Activated CD4-positive, alpha-beta T cell treated with anti-CD3 and anti-CD28 coated beads for 4 hours (primary cell): Measurements from ENCODE around the gene CNTN2.
A peak's percentile ranks its signal among the peaks of the same experiment; 100 is the strongest.

ENCODE experiments used
- DNase-seq, 2 donors: peaks; one replicate each; pipeline ENCODE4 v3.0.0-alpha.2; 2020

CNTN2 gene

DNA sequence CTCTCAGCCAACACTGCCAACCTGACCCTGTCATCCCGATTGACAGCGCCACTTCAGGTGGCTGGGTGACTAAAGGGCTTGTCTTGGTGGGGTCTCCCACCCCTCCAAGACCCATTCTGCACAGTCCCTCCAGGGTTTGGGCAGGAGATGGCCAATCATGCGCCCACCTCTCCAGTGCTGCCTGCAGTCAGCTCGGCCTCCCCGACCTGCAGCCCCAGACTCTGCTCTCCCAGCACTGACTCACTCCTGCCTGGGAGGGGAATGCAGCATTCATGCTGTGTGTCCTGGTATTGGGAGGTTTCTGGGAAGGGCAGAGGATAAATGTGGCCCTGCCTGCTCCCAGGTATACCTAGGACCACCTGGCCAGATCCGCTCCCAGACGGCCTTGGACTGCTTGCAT lies 31.5 kb downstream of the CNTN2 start:
- no peak for DNase-seq

DNA sequence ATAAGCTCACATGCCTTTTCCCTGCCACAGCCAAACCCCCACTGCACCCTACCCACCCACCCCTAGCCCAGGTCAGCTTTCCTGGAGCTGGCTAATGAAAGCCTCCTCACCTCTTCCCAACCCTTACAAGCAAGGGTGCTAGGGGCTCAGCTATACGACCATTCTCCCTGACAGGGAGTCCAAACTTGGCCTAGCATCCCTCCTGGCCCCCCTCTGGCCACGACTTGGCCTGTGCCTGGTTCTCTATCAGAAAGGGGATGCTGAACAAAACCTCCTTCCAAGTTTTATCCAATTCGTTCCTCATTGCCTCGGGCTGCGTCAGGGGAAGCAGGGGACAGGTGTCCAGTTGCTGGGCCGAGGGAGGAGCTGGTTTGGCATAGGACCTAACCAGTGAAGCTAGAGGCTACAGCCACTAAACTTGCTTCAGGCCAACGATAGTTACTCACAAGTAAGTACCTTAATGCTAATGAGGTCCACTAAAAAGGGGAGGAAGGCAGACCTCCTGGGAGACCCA lies 32.7 kb downstream of the CNTN2 start:
- DNase-seq, result no peak

DNA sequence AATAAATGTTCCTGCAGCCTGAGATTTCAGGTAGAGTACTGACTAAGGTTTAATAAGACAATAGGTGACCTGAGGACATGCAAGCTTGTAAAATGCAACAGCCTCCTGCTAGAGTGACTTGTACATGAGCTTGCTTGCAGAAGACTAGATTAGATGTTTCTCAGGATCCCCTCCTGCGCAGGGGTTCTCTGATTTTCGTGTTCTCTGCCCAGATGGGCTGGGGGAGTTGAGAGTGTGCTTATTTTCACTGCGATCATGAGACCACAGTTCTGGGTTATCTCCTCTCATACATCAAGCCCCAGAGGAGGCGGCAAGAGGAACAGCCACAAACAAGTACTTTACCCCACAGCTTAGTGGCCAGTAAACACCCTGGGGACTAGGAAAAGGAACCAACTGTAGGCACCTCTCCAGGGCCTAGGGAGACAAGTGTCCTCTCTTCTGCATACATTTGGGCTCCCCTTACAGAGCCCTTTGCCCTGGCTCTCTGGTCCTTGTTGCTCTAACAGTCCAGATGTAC lies 33.3 kb downstream of the CNTN2 start:
- no peak for DNase-seq

DNA sequence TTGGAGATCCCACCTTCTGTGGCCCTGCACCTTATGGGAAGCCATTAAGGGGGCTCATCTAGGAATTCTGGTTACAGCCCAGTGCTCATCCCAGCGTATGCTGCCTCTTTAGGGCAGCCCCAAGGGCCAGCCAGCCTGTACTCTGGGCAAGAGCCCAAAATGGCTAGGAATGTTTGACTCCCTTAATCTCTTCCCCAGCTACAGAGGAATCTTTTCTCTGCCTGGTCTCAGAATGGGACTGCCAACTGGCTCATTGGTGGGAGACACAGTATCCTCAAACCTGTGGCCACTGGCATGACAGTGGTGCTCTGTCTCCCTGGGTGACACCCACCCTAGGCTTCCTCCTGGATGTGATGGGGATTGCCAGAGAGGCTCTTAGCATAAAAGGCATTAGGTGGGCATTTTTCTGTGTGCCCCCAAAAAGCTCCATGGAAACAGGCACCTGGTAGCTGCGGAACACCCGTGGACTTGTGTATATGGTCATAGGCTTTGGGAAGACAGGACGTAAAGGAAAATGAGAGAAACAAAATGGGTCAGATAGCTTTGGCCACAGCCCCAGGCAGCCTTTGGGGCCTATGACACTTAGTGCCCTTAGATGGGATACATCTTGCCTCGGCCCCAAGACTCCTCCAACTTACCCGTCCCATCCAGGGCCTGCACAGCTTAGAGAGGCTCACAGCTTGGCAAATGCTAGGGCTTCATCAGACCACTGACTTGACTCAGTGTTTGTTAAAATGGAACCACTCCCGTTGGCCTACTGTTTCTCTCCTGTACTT lies 34.3 kb downstream of the CNTN2 start:
- no peak for DNase-seq

DNA sequence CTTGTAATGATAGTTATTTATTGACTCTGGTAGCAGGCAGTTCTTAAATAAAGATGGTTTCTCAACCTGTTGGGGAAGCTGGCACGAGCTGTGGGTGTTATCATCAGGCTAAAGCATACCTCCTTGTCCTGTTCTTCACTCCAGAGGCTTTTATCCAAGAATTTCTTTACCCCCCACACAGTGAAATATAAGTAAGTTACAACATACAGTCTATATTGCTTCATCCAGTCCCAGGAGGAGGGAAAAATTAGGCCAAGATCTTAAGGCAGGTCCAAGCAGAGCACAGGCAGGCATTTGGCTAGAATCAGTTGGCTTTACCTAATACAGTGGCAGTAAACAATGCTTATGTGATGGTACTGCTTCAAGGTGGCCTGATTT lies 34.9 kb downstream of the CNTN2 start:
- DNase-seq, result no peak

DNA sequence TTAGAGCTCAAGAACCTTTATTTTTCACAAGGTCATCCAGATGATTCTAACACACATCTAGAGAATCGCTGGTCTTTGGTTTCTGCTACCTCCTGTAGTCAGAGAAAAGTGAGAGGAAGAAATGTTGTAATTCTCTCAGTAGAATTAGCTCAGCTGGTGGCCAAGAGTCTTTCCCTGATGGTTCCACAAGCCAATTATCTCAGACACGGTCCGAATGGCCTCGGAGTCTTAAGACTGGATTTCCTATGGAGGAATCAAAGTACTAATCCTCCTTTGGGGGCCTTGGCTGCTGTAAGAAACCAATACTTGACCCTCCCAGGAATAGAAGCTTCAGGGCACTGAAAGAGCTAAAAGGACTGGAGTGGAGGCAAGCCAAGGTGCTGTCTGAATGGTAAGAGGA lies 39.4 kb downstream of the CNTN2 start:
- DNase-seq, result no peak

DNA sequence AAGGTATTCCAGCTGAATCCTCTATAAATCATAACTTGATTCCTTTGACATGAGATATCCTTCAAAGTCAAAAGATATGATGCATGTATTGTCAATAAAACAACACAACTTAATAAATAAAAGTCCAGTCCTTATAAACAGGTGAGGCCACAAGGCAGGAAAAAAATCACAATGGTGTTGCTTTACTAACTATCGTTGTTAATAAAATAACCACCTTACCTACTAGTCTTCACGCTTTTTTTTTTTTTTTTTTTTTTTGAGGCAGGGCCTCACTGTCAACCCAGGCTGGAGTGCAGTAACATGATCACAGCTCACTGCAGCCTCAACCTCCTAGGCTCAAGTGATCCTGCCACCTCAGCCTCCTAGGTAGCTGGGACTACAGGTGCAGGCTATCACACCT lies 41.3 kb downstream of the CNTN2 start, which contains the start of gene TMEM81:
TMEM81 (minus strand) TSS at position 101 of the 400 bp plus-strand sequence. CDS start 140 bp downstream, outside the sequence.
- no peak for DNase-seq

DNA sequence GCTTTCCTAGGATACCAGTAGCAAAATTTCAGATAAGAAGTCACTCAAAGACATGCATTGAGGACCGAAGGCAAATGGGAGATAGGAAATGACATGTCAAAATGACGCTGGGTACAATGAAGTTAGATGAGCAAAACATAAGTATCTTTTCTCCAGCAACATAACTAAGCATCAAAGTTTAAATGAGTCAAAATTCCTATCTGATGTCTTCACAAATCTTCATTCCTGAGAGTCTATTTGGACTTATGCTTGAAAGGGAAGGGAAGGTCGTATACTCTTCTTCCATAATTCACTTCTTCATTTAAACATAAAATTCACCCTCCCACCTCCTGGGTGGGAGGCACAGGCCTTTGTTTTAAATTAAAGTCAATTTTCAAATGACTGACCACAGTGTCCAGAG lies 45.3 kb downstream of the CNTN2 start:
- no peak for DNase-seq

DNA sequence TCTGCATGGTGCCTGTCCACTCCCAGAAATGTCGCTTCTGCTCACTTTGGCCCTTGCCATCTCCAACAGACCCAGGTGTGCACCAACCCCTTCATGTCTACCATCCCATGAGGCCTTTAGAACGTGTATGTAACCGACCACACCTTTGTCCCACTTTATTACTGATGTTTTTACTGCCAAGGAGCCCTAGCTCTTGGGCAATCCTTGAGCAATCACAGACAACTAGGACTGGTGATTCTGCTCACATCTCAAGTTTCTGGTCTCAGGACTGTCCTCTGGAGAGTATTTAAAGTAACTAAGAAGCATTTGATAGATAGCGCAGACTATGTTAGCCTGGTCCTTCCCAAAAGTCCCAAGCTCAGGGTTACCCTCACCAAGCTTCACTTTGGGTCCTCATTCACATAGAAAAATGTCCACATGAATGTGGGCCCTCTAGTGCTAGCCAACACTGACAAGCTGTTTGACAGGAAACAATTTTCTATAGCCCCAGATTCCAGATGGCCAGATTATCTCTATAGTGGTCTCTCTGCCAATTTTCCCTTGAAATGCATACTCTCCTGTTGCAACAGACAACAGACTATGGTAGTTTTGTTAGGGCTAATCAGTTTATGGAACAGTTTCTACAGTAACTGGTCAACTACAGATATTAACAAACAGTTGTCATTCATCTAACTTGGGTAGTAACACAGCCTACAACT lies 48.2 kb downstream of the CNTN2 start:
- DNase-seq, result no peak

DNA sequence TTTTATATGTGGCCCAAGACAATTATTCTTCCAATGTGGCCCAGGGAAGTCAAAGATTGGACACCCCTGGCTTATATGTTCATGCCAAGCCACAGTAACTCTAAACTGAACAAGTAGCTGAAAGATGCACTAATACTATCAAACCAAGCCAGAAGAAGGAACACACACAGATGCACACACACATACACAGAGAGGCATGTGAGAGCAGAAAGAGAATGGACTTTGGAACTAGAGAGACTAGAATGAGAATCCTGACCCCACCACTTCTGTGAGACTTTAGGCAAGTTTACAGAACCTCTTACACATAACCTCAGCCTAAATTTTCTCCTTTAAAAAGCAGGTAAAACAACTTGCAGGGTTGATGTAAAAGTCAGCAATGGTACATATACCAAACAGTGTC lies 52.4 kb downstream of the CNTN2 start:
- DNase-seq, result no peak

DNA sequence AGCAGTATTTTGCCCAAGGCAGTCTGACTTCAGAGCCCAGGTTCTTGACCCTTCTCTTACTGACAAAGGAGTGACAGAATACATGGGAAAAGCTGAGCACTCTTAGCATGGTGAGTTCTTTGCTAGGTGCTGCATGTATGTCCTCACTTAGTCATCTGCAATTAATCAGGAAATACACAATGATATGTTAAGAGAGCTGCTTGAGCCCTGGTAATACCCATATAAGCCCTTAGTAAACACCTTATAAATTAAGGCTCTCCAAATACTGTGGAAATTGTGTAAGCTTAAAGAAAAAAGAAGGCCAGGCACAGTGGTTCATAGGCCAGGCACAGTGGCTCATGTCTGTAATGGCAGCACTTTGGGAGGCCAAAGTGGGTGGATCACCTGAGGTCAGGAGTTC lies 55.2 kb downstream of the CNTN2 start:
- DNase-seq, result no peak

DNA sequence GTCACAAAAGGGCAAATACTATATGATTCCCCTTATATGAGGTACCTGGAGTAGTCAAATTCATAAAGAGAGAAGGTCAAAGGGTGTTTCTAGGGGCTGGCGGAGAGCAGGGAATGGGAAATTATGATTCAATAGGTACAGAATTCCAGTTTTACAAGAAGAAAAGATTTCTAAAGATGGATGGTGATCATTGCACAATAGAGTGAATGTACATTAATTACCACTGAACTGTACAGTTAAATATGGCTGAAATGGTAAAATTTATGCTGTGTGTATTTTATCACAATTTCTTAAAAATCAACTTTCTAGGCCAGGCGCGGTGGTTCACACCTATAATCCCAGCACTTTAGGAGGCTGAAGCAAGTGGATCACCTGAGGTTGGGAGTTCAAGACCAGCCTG lies 59.4 kb downstream of the CNTN2 start:
- DNase-seq, result no peak

DNA sequence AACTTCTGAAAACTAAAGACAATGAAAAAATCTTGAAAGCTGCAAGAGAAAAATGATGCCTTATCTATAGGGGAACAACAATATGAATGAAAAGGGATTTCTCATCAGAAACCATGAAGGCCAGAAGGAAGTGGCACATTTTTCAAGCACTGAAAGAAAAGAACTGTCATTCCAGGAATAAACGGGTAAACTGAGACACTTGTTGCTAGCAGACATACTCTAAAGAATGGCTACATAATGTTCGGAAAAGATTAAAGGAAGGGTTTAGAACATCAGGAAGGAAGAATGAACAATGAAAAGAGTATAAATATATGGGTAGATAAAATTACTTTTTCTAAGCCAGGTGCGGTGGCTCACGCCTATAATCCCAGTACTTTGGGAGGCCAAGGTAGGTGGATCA lies 64.3 kb downstream of the CNTN2 start:
- no peak for DNase-seq

DNA sequence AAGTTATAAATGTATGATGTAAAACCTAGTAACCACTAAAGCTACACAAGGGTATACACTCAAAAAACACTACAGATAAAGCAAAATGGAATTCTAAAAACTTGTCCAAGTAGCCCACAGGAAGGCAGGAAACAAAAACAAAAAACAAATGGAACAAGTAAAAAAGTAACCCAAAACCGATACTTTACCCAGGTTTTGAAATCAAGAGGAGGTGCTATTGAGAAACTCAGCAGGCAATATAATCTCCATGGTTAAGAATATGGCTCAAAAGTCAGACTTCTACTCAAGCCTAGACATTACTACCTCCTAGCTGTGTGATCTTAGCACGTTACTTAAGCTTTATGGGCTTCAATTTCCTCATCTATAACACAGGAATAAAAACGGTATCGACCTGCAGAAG lies 65.5 kb downstream of the CNTN2 start:
- DNase-seq, result no peak

DNA sequence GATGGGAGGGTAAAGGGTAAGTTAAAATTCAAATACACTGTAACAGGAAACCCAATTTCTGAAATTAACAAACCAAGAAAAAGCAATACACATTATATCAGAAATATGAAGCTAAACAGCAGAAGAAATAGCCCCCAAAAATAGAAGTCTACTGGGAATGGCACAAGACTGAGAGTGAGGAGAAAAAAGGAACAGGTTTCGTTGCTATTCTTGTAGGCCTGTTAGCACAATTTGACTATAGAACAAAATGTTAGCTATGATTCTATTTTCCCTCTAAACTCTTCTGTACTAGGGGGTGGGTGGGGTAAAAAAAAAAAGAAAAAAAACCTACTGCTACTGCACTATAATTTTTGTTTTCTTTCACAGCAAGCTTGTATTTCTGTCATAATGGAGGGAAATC lies 66.3 kb downstream of the CNTN2 start:
- DNase-seq, result no peak

DNA sequence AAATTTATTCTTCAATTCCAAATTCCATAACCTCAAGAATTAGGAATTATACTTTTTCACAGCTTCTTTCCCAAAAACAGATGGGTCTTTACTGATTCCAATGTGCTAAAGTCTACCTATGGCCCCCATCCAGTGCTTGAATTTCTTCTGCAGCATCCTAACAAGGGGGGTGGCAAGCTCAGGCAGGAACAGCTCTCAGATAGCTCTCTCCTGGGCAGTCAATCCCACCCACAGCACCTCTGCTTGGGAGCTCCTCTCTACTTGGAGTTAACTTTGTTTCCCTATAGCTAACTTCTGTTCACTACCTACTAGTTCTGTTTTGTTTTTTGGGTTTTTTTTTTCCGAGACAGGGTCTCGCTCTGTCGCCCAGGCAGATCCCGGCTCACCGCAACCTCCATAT lies 66.7 kb downstream of the CNTN2 start:
- DNase-seq, result no peak

DNA sequence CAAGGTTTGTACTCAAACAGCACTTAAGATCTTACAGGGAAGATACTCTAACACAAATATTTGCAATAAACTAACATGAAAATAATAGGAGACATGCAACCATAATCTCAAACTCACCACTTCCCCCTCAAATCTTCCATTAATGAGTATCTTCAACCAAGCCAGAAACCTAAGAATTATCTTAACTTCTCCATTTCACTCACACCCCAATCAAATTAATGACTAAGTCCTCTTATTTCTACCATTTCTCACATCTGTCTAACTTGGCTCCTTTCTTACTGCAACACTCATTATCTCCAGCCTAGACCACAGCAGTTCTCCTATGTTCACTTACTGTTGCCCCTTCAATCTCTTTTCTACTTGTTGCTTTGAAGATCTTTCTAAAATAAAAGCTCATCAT lies 68.3 kb downstream of the CNTN2 start:
- no peak for DNase-seq

DNA sequence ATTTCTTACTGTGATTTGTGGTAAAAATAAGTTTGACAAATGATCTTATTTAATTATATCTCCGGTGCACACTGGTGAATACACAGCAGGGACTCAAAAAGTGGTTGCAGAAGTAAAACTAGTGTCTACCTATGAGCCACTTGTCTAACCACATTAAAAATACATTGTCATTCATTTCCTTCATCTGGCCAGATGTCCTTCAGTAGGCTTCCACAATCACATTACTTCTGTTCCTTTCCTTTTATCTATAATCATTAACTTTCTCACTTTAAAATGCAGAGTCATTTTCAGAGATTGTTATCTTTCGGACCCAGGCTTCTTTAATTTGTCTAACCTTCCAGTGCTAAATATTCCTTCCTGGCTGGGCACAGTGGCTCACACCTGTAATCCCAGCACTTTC lies 75.7 kb downstream of the CNTN2 start:
- no peak for DNase-seq

DNA sequence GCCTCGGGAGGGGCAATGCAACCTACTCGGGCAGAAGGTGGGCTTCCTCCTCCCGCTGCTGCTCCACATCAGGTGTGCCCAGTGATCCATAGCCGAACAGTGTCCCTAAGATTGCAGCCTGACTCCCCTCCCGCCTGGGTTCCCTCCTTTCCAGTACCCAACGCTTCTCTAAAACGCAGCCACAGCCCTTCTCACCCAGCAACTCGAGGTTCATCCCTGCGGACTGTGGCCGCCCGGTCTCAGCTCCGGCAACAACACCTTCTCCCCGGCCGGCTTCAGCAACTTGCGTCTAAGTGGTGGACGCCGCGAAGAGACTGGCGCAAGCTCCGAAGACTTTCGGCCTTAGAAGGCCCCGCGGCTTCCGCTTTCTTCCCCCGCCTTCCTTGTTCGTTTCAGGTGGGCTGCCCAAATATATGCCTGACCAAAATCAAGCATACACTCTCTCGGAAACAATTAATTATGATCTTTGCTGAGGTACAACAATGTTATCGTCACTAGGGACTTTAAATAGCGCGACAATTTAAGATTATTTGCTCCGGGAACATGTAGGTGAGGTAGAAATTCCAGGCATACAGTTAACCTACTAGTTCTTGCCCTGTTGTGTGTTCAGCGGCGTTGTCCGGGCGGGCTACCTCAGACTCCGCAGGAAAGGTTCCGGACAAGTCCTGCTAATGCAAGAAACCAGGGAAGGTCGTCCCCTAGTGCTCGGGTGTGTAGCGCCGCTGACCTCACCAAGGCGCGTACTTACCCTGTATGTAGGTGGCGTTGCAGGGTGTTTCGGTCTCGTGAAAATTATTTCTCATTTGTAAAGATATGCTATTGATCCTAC lies 78.9 kb downstream of the CNTN2 start, which contains the start of gene RBBP5:
RBBP5 (minus strand) TSS at position 319 of the 829 bp plus-strand sequence; CDS start at position 214, 105 bp downstream.
- peak; percentile 92 to 97 for DNase-seq

DNA sequence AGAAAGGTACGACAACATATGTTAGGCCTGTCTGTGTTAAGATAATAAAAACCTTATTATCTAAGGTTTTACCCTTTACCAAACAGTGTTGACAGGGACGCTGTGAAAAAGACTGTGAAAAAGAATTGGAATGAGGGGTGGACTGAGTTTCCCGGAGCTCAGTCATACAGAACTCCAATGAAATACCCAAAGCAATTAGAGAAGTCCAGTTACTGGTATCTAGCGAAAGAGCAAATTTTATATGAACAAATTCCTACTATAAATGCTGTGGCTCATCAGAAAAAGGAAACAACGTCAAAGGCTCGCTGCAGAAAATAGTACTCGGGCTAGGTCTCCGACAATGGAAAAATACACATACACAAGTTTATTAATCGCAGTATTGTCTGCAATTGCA lies 79.5 kb downstream of the CNTN2 start:
- no peak for DNase-seq

DNA sequence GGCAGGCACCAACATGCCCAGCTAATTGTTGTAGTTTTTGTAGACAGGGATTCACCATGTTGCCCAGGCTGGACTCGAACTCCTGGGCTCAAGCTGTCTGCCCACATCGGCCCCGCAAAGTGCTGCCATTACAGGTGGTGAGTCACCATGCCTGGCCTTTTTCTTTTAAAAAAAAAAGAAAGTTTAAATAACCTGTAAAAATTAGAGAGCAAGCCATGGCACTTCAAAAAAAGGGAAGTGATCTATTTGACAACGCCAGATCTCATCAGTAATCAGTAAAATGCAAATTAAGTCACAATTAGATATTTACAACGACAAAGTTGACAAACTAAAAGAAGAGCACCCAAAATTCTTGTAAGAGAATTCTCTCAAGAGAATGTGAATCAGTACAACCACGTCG lies 81.7 kb downstream of the CNTN2 start:
- no peak for DNase-seq

DNA sequence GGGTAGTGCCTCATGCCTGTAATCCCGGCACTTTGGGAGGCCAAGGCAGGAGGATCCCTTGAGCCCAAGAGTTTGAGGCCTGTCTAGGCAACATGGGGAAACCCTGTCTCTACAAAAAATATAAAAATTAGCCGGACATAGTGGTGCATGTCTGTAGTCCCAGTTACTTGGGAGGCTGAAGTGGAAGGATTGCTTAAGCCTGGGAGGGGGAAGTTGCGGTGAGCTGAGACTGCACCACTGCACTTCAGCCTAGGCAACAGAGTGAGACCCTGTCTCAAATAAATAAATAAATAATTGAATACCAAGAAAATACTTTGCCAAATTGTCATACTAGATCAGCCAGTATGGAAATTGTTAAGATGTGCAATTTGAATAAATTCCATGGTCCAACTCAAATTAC lies 84.6 kb downstream of the CNTN2 start:
- DNase-seq, result no peak
